Endodermal cell (in vitro differentiated cells): Measurements from ENCODE around the gene CD200R1L. TPM values are rescaled to one million over a fixed set of nuclear protein-coding genes. Genes with fewer than 3 reads are reported as not detected.

Experiments
- DNase-seq: peaks from one replicate; pipeline ENCODE4 v3.0.0-alpha.2; 2017
- H3K27ac ChIP-seq: 2 replicates; pipeline ENCODE4 v1.5.1; 2013; ENCODE audit warnings: mild to moderate bottlenecking, low read depth, low read length, moderate library complexity
- H3K27me3 ChIP-seq: 2 replicates; pipeline ENCODE4 v1.6.1; 2013; ENCODE audit warnings: mild to moderate bottlenecking, low read length, moderate library complexity; ENCODE audit not compliant: insufficient read depth, control insufficient read depth, poor library complexity, severe bottlenecking
- H3K36me3 ChIP-seq: 2 replicates; pipeline ENCODE4 v1.7.0; 2013; ENCODE audit warnings: mild to moderate bottlenecking, low read length, moderate library complexity; ENCODE audit not compliant: control insufficient read depth, insufficient read depth
- H3K4me1 ChIP-seq: one replicate; pipeline ENCODE4 v1.7.0; 2013; ENCODE audit warnings: low read length; ENCODE audit not compliant: control insufficient read depth, insufficient read depth
- H3K4me3 ChIP-seq: 2 replicates; pipeline ENCODE4 v1.5.1; 2013; ENCODE audit warnings: mild to moderate bottlenecking, low read length, moderate library complexity
- H3K9ac ChIP-seq: 2 replicates; pipeline ENCODE4 v1.6.1; 2013; ENCODE audit warnings: mild to moderate bottlenecking, low read length, moderate library complexity; ENCODE audit not compliant: poor library complexity, severe bottlenecking; ENCODE audit errors: extremely low read depth
- H3K9me3 ChIP-seq: 2 replicates; pipeline ENCODE4 v1.6.1; 2013; ENCODE audit warnings: mild to moderate bottlenecking, low read length, moderate library complexity; ENCODE audit not compliant: control insufficient read depth
- H3K27ac Mint-ChIP-seq: 2 replicates; pipeline ENCODE4 v1.8.0; 2020; ENCODE audit warnings: mixed read lengths
- H3K27me3 Mint-ChIP-seq: 2 replicates; pipeline ENCODE4 v1.8.0; 2021; ENCODE audit warnings: mild to moderate bottlenecking, mixed read lengths; ENCODE audit not compliant: insufficient read depth
- H3K36me3 Mint-ChIP-seq: 2 replicates; pipeline ENCODE4 v1.8.0; 2020; ENCODE audit warnings: low read depth, mixed read lengths
- H3K4me1 Mint-ChIP-seq: 2 replicates; pipeline ENCODE4 v1.8.0; 2020; ENCODE audit warnings: mixed read lengths
- H3K4me3 Mint-ChIP-seq: 2 replicates; pipeline ENCODE4 v1.8.0; 2020; ENCODE audit warnings: mild to moderate bottlenecking, moderate library complexity, mixed read lengths
- H3K9me3 Mint-ChIP-seq: 2 replicates; pipeline ENCODE4 v1.8.0; 2020; ENCODE audit warnings: mild to moderate bottlenecking, mixed read lengths
- WGBS, 2 experiments: methylation state at CpG; one replicate each; pipeline versions ENCODE4 v1.1.5 to v1.1.7; 2013; ENCODE audit warnings: missing lambda C conversion rate in 2 of 2, mixed read lengths in 1 of 2; ENCODE audit not compliant: insufficient coverage in 1 of 2, insufficient read length in 1 of 2; 5-methylcytosine and 5-hydroxymethylcytosine counted together
- total RNA-seq, 2 donors: library from RNA; stranded (reverse); fragmentation: NEBNext Ultra II Directional in 1 of 2; extraction: Animal tissue kit (Norgen Biotek cat#: 25700) in 1 of 2; gene quantifications; 2 replicates in 1 of 2; 3 replicates in 1 of 2; pipeline ENCODE4 v1.2.1, GENCODE V29; 2021
- TF ChIP-seq, protein P1 (sequence below): fragments of 200-600 bp; sonication (generic); conservative IDR thresholded peaks from 2 replicates; pipeline ENCODE4 v1.5.0; 2021; ENCODE audit warnings: antibody characterized with exemption, mild to moderate bottlenecking

CD200R1L gene
- total RNA-seq, 2 donors from 2014 or later = not detected

DNA sequence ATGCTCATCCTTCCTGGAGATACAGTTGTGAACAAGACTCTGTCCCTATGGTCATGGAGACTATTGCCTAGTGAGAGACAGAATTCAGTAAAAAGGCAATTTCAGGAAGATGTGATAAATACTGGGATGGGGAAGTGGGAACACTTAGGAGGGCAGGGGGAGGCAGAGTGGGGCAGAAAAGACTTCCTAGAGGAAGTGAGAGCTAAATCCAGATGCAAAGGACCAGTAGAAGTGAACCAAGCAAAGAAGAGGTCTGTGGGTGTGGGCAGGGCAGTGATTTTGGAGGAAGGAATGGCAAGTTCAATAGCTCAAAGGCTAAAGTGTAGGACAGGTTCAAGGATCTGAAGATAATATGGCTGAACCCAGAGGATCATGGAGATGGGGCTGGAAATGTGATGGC, 68.9 kb downstream of the CD200R1L start:
- H3K4me3 Mint-ChIP-seq = no peak overlapping the region
- TF ChIP-seq, protein P1, sequence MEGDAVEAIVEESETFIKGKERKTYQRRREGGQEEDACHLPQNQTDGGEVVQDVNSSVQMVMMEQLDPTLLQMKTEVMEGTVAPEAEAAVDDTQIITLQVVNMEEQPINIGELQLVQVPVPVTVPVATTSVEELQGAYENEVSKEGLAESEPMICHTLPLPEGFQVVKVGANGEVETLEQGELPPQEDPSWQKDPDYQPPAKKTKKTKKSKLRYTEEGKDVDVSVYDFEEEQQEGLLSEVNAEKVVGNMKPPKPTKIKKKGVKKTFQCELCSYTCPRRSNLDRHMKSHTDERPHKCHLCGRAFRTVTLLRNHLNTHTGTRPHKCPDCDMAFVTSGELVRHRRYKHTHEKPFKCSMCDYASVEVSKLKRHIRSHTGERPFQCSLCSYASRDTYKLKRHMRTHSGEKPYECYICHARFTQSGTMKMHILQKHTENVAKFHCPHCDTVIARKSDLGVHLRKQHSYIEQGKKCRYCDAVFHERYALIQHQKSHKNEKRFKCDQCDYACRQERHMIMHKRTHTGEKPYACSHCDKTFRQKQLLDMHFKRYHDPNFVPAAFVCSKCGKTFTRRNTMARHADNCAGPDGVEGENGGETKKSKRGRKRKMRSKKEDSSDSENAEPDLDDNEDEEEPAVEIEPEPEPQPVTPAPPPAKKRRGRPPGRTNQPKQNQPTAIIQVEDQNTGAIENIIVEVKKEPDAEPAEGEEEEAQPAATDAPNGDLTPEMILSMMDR = no peak
- H3K36me3 Mint-ChIP-seq = no peaks in the 10 kb centered on the region
- H3K9ac ChIP-seq = no peak overlapping the region
- H3K27ac Mint-ChIP-seq = no peak overlapping the region
- DNase-seq = no peak
- peaks cover 17% of the 10 kb centered on the region for H3K4me1 Mint-ChIP-seq
- H3K4me1 ChIP-seq = peaks cover 17% of the 10 kb centered on the region
- H3K4me3 ChIP-seq = no peak overlapping the region
- no peak overlapping the region for H3K27ac ChIP-seq
- no peaks in the 10 kb centered on the region for H3K27me3 ChIP-seq
- H3K9me3 ChIP-seq = no peaks in the 10 kb centered on the region
- no peaks in the 10 kb centered on the region for H3K36me3 ChIP-seq
- H3K27me3 Mint-ChIP-seq = peaks cover 5% of the 10 kb centered on the region
- H3K9me3 Mint-ChIP-seq = no peaks in the 10 kb centered on the region

DNA sequence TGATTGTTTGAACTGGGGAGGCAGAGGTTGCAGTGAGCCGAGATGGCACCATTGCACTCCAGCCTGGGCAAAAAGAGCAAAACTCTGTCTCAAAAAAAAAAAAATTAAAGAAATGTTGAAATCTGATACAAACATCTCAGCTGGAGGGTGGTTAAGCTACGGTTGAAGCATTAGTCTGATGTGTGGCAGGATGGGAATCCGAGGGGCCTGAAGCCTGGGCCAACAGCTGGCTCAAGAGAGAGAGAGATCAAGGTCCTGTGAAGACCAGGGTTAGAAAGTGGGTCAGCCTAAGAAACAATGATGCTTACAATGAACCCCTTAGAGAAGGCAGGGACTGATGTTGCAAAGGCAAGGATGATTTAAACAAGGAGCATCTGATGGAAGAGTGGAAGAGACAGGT, 69.8 kb downstream of the CD200R1L start:
- Histone ChIP-seq H3K9ac (no peak overlapping the region), H3K36me3 (no peaks in the 10 kb centered on the region), H3K4me3 (no peak overlapping the region), H3K4me1 (peaks cover 8% of the 10 kb centered on the region), H3K9me3 (no peaks in the 10 kb centered on the region), H3K27ac (no peak overlapping the region), H3K27me3 (no peaks in the 10 kb centered on the region)
- TF ChIP-seq, protein P1 = no peak
- WGBS, 2 experiments = 90 to 100% methylated on average over 2 to 3 of the region's 3 CpGs
- H3K27me3 Mint-ChIP-seq = peaks cover 5% of the 10 kb centered on the region
- no peak overlapping the region for H3K27ac Mint-ChIP-seq
- H3K9me3 Mint-ChIP-seq = no peaks in the 10 kb centered on the region
- H3K4me1 Mint-ChIP-seq = peaks cover 15% of the 10 kb centered on the region
- DNase-seq = no peak
- no peaks in the 10 kb centered on the region for H3K36me3 Mint-ChIP-seq
- no peak overlapping the region for H3K4me3 Mint-ChIP-seq

DNA sequence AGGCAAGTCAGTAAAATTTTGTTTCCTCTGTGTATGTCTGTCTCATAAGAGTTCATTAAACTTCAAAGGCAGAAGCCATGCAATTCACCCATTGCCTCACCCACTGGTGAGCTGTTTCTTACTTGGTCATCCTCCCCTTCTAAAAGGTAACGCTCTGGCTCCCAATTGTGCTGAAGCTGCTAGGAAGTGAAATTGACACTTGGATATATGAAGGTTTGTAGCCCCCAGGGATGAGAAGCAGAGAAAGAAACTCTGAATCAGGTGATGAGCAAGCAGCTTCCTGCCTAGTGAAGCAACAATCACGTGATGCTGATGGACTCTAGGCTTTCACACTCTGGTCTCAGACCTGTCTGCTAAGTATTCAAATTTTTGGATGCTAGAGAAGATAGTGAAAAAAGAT, 70.7 kb downstream of the CD200R1L start:
- no peak for DNase-seq
- TF ChIP-seq, protein P1 = no peak
- no peaks in the 10 kb centered on the region for H3K9me3 Mint-ChIP-seq
- H3K27me3 Mint-ChIP-seq = peaks cover 5% of the 10 kb centered on the region
- peaks cover 9% of the 10 kb centered on the region for H3K4me1 Mint-ChIP-seq
- H3K4me1 ChIP-seq = peaks cover 4% of the 10 kb centered on the region
- 83 to 88% methylated on average over 1 to 2 of the region's 2 CpGs for WGBS, 2 experiments
- H3K27ac ChIP-seq = no peak overlapping the region
- H3K9ac ChIP-seq = no peak overlapping the region
- no peaks in the 10 kb centered on the region for H3K36me3 ChIP-seq
- no peaks in the 10 kb centered on the region for H3K36me3 Mint-ChIP-seq
- no peak overlapping the region for H3K27ac Mint-ChIP-seq
- no peaks in the 10 kb centered on the region for H3K27me3 ChIP-seq
- no peak overlapping the region for H3K4me3 ChIP-seq
- no peak overlapping the region for H3K4me3 Mint-ChIP-seq
- H3K9me3 ChIP-seq = no peaks in the 10 kb centered on the region
